GM18505 (cell line): Measurements from ENCODE around the gene TIGD2.

ENCODE experiments used
- ATAC-seq: cut with Tn5 transposase; IDR thresholded peaks from one replicate; pipeline ENCODE4 v1.9.1; 2021; ENCODE audit not compliant: unreplicated experiment
- POLR2A ChIP-seq: IDR thresholded peaks from 4 replicates; pipeline ENCODE4 v1.6.1; 2011; ENCODE audit warnings: borderline replicate concordance; ENCODE audit not compliant: insufficient read depth, insufficient read length; ENCODE audit errors: extremely low read depth

Gene TIGD2

DNA sequence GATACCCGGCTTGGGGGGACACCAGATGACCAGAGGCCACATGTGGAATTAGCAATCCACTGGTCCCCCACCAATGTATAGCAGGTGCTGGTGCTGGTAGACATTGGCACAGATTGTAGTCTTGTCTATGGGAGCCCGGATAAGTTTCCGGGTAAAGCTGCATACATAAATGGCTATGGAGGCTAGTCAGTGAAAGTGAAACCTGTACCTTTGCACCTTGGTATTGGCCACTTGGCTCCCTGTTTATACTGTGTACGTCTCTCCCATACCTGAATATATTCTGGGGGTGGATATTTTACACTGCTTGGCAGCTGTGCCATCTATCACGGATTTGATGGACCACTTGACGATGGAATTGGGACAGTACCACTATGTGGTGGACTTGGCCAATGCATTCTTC lies 5.6 kb upstream of the TIGD2 start:
- TF ChIP-seq POLR2A = no peak
- no peak for ATAC-seq

DNA sequence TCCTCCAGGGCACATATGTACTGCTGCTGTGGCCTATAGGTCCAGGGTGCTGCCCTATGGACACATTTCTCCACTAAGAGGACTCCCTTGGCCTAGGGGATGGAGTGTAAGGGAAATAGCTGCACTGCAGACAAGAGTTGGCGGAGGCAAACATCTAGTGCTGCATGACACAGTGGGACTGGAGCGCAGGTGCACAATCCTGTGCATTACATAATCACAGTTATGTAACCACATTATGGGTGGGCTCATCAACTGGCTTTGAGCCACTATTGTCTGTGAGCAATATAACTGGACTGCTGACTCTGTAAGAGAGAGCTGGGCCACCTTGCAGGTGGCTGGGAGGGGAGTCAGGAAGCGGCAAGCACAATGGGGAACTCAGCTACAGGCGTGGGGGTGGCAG lies 3.2 kb upstream of the TIGD2 start:
- no peak for ATAC-seq

GRCh38 chr4:89109841-89110540 lies 1.3 kb upstream of the TIGD2 start:
- no peak for ATAC-seq
- TF ChIP-seq POLR2A = no peak

More for the DNA sequence above, 3.2 kb upstream of the TIGD2 start:
- TF ChIP-seq POLR2A = no peak

GRCh38 chr4:89110541-89110985 lies 770 bp upstream of the TIGD2 start:
- ATAC-seq = no peak

GRCh38 chr4:89111833-89112563 lies 665 bp downstream of the TIGD2 start:
- no peak for ATAC-seq
- TF ChIP-seq POLR2A = no peak

More at GRCh38 chr4:89110541-89110985, 770 bp upstream of the TIGD2 start:
- no peak for TF ChIP-seq POLR2A

DNA sequence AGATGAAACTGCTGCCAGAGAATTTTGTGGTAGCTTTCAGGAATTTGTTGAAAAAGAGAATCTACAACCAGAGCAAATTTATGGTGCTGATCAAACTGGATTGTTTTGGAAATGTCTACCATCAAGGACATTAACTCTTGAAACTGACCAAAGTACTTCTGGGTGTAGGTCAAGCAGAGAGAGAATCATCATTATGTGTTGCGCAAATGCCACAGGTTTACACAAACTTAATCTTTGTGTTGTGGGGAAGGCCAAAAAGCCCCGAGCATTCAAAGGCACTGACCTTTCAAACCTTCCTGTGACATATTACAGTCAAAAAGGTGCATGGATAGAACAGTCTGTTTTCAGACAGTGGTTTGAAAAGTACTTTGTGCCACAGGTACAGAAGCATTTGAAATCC lies 2.1 kb downstream of the TIGD2 start:
- ATAC-seq = no peak
- no peak for TF ChIP-seq POLR2A

DNA sequence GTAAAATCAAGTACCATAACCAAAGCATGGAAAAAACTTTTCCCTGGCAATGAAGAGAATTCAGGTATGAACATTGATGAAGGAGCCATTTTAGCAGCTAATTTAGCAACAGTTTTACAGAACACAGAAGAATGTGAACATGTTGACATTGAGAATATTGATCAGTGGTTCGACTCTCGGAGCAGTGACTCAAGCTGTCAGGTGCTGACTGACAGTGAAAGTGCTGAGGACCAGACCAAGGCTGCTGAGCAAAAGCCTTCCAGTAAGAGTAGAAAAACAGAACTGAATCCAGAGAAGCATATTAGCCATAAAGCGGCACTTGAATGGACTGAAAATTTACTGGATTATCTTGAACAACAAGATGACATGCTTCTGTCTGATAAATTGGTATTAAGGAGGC lies 2.8 kb downstream of the TIGD2 start:
- TF ChIP-seq POLR2A = no peak
- peak; percentile 22 for ATAC-seq

- no peak for ATAC-seq
- no peak for TF ChIP-seq POLR2A
These were observed 5.8 kb downstream of the TIGD2 start for GRCh38 chr4:89117115-89117514.

GRCh38 chr4:89119166-89119565 lies 7.8 kb downstream of the TIGD2 start:
- no peak for TF ChIP-seq POLR2A
- no peak for ATAC-seq

- no peak for ATAC-seq
- TF ChIP-seq POLR2A = no peak
These were observed 8.5 kb downstream of the TIGD2 start for GRCh38 chr4:89119836-89120235.

- no peak for TF ChIP-seq POLR2A
These were observed 10.2 kb downstream of the TIGD2 start for GRCh38 chr4:89121387-89122068.

DNA sequence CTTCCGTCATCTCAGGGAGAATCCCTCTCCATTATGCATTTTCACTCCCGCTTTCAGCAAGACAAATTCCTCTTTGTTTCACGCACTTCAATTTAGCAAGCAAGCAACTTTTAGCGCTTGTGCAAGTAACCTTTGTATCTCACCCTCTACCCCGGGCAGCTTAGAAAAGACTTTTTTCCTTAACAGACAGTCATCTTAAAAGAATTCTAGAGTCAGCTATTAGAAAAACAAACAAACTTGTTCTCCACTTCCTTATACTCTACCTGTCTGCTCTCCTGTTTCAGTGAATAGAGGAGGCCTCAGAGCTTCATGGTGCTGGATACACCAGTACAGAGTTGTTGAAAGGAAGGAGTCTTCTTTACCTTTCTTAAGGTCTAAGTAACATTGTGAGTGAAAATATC lies 12.1 kb downstream of the TIGD2 start:
- no peak for TF ChIP-seq POLR2A
- no peak for ATAC-seq

More at GRCh38 chr4:89121387-89122068, 10.2 kb downstream of the TIGD2 start:
- no peak for ATAC-seq

DNA sequence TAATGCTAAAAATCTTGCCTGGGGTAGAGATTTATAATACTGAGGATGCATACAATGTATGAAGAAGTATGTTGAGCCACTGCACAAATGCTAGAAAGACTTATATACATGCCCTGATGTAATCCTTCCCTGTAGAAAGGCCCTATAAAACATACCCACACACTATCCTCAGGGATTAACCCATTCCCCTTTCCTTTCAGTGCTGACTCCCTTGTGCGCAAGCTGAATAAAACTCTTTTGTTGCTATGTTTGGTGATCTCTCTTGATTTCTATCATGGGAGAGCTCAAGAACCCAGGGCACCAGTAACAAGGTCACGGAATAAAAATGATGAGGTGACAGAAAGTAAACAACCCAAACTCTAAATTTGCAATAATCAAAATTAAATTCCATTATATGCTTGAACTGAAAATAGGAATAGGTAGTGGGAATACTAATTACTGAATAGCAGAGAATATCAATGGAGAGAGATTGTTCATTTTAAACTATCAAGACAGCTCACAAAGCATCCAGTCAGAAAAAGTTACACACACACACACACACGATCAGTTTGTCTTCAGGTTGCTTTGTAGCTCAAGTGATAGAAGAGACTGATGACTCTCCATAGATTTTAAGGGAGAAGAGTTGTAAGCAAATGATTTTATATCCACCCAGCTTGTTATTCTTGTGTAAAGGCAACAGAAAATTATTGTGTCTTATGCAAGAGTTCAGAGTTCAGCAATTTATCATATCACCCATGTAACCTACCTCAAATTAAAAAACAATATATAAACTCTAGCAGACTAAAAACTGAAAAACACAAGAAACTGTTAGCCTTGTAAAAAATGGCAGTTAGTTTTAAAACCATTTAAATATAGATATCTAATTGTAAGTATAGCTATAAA lies 14.8 kb downstream of the TIGD2 start:
- no peak for TF ChIP-seq POLR2A

GRCh38 chr4:89129080-89129640 lies 17.8 kb downstream of the TIGD2 start:
- no peak for ATAC-seq

More for the DNA sequence above, 14.8 kb downstream of the TIGD2 start:
- ATAC-seq = no peak

More at GRCh38 chr4:89129080-89129640, 17.8 kb downstream of the TIGD2 start:
- no peak for TF ChIP-seq POLR2A
